CD4-positive, alpha-beta T cell treated with Interferon alpha-2 for 1 hour (primary cell): ENCODE results near the gene DDX17.

Experiments used
- DNase-seq, 2 donors: peaks; one replicate each; pipeline ENCODE4 v3.0.0-alpha.2; 2020 to 2022

The DDX17 gene

DNA sequence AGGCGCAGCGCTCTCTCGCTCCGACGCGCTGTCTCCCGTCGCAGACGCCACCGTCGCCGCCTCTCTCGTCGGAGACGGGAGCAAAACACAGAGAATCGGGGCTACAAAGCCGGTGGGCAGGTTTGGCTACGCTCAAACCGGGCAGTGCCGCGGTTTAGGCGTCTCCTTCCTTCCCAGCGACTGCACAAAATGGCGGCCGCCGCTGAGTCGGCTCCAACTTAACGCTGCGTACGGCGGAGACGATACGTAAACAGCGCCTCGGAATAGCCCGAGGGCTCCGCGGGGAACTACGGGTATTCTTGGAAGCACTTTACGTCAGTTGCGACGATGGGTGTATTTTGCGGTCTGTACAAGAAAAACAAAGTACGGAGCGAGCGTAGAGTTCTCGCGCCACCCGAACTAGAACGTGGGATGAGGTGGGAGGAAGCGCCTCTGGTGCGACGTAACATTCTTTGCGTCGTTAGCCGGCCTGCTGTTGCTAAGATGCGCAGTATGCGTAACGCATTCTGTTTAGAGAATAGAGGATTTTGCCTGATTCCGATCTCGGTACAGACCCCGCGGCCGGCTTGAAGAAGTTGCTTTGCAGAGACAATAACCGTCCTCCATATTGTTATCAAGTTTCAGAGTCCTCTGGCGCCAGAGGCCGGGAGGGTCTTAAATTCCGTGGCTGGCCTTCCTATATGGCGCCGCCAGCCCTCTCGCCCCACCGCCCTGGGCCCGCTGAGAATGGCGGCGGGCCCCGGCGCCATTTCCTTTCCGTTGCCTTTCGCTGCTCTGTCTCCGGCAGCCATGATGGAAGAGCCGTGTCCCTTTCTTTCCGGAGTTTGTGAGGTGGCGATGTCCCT, at the start of gene DDX17:
Gene DDX17 (minus strand): TSS at position 194 of the 845 bp plus-strand sequence.
- peak; percentile 94 to 97 for DNase-seq

DNA sequence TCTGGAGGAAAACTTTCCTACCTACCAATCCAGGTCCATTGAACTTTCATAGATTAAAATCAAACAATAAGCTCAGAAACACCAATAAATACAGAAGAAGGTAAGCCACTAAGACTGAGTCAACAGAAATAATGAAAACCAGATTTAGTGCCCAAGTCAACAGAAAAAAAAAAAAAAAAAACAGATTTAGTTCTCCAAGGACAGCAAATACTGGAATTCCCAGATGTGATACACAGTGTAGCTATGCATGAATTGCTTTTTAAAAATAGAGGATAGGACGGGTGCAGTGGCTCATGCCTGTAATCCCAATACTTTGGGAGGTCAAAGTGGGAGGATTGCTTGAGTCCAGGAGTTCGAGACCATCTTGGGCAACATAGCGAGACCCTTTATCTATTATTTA, 48.2 kb upstream of the DDX17 start:
- DNase-seq = no peak

DNA sequence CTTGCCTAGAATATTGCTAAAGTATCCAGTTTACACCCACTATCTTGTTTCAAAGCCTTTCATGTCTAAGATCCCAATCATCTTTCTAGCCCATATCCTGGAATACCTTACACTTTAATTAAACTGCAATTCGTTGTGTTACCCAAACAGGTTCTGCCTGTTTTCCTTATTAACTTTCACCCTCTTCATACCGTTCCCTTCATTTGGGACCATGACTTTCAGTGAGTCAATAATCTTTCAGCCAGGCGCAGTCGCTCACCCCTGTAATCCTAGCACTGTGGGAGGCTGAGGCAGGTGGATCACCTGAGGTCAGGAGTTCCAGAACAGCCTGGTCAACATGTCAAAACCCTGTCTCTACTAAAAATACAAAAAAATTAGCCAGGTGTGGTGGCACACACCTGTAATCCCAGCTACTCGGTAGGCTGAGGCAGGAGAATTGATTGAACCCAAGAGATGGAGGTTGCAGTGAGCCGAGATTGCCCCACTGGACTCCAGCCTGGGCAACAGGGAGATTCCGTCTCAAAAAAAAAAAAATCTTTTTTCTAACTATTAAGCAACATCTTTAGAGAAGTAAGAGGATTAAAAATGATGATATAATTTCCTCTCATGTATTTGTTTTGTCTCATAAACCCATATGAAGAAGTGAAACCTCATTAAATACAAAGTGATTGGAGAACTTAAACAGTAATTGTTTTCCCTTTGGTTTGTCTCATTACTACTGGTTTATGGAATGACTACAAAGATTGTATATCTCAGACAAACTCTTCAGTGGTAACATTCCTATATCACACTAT, 43.2 kb upstream of the DDX17 start:
- no peak for DNase-seq

DNA sequence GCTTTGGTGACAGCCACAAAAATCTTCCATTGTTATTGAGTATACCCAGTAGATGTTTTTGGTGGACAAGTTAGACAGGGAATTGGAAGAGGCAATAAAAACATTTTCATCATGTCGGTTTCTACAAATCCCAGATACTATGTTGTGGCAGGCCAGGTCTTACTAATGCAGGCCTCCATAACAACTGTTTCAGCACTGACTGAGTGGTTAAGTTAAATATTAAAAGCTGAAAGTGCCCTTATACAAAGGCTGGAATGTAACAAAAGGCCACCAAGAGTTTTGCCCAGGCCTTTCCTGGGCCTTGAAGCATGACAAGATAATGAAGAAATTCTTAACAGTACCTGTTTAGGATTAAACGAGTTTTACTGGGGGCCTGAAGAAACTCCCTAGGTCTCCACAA, 34.6 kb upstream of the DDX17 start:
- DNase-seq = no peak

DNA sequence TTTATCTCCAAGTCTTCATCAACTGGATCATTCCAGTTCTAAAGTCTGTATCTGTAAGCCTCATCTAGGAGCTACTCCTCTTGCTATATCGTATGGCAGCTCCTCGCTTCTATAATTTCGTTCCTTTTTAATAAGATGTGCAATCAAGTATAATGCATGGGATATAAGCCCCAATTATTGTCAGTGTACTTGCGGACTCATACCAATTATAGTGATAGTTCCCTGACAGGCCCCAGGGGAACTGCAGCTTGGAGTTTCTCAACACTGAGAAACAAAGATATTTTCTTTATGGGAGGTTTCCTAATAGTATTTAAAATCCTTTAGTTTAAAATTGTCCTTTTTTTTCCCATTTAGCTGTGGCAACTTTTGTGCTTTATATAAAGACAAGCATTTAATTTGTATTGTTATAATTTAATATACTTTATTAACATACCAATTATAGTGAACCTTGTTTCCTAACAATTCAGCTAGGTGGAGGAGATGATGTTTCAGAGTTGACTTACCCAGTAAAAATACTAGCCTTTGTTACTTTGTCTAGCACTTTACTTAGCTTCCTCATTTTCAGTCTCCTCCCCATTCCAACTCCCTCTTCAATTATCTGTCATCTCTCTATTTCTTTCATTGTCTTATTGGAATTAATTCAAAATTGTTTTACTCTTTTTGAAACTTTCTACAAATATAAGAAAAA, 25.3 kb upstream of the DDX17 start:
- no peak for DNase-seq

DNA sequence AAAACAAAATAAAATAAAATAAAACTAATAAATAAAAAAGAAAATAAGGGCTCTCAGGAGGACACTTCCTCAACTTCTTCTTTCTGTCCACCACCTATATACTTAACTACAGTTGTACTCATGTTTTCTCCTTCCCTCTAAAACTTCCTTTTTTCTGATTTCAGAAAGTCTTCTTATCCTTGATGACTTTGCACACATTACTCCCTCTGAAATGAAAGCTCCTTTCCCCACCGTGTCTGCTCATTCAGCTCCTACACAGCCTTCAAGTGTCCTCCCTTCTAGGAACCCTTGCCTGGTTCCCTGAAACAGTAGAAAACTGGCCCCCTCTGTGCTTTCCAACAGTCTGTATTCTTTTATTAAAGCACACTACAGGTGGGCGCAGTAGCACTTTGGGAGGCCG, 18.3 kb upstream of the DDX17 start:
- no peak for DNase-seq

DNA sequence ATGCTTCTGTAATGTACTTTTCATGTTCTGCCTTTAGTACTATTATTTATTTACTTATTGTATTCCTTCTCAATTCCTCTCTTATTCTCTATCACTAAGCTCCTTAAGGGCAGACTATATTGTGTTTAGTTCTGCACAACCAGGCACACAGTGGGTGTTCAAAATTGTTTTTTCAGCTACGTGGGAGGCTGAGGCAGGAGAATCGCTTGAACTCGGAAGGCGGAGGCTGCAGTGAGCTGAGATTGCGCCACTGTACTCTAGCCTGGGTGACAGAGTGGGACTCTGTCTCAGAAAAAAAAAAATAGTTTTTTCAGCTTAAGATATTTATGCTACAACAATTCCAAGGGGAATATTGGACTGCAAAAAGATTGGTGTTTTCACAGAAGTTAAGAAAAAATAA, 17.4 kb upstream of the DDX17 start:
- no peak for DNase-seq

DNA sequence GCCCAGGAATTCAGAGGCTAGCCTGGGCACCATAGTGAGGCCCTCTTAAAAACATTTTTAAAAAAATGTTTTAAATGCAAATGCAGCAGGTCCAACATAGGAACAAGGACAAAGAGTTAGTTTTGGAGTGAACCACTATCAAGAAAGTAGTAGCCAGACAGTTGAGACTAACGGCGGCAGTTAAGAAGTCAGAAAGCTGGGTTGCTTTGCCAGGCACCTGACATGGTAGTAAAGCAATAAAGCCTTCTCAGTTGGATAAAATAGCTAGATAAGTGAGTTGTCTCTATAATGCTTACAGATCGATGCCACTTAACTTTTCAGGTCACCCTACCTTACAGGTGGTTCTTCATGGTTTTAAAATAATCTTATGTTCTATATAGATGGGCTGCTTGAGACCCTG, 16.9 kb upstream of the DDX17 start:
- DNase-seq = no peak

DNA sequence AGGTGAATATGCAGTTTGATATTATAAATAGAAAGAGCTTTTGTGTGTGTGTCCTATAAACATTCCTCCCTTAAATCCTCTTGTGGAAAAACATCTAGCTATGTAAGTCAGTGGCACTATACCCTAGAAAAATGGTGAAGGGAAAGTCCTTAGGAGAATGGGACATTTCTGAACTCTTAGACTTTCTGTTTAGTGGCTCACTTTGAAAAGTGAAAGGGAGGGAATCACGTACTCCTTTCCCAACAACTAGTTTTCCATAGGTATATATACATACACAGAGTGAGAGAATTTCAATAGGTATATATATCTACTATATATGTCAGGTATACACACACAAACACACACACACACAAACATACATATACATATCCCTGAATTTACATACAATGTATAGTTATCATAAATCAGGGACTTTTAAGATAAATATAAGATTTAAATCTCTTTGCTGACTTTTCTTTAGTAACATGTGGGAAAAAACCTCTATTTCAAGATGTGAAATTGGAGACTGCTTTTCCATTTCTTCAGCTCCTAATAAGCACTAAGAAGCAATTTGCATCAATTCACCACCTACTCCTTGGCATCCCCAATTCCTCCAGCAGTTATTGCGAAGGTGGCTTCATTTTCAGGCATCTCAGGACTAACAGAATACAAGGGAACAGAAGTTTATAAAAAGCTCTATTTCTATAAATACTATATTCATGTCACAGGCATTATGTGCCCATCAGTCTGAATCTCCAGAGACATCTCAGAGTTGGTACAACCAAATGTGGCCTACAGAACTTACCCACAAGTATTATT, 13.5 kb upstream of the DDX17 start:
- DNase-seq = no peak

DNA sequence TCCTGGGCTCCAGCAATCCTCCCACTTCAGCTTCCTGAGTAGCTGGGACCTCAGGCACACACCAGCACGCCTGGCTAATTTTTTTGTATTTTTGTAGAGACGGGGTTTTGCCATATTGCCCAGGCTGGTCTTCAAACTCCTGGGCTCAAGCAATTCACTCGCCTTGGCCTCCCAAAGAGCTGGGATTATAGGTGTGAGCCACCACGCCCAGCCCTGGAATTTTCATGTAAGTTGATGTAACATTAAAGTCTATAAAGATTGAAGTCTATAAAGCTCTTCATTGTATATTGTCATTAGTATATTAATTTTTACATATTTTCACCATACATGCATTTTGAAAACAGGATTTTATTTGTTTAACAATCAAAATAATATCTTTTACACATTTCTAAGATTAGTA, 12.5 kb upstream of the DDX17 start:
- DNase-seq = no peak

DNA sequence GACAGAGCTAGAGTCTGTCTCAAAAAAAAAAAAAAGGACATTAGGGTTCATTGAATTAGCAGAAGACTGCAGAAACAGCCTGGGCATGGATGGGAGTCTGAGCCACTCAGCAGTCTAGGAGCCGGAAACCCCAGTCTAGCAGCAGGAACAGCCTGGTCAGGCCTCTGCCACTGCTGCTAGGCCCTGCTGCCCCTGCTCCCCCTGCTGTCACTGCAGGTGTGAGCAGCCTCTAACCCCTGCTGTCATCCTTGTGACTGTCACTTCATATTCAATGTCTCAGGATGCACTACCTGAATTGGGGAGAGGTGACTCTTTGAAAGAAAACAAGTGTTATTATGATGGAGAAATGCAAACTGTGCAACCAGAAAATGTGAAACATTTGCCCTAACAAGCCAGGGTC, 7.0 kb upstream of the DDX17 start:
- peak; percentile 37 to 49 for DNase-seq

DNA sequence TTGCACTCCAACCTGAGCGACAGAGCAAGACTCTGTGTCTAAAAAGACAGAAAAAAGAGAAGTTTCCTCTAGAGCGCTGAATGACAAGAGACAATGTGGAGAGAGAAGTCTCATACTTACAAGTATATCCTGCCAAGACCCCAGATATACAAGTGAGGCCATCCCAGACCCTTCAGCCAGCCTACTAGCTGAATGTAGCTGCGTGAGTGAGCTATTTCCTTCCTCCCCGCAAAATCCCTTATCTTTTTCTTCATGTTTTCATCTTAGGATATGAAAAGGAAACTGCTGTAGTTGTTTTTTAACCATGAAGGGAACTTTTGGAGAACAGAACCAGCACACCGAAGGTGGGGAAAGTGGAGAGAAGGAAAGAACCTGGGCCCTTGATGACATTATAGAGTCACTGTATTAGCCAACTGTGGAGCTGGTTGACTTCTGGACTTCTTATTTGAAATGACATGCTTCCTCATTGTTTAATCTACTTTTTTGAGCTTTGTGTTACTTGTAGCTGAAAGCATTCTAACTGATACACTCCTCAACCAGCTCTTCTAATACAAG, 4.4 kb upstream of the DDX17 start:
- no peak for DNase-seq

DNA sequence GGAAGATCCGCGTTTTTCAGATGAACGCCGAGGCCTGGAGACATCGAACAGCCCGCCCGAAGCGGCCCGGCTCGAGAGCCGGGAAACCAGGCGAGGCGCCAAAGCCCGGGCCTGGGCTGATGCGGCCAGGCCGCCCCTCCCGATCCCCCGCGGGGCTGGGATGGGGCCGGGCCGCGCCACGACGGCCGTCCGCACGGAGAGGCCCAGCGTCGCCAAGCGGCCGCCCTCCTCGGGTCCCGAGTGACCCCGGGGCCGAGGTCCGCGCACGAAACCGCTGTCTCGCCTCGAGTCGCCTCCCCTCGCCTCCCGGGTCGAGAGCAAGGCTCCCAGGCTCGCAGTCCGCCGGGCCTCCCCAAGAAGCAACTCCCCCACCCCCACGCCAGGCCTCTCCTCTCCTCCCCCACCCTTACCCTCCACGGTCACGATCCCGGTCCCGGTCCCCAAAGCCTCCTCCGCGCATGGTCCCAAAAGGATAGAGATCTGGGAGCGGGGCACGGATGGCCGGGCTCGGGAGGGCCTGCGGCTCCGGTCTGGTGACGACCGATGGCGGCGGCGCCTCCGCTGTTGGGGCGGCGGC, 482 bp downstream of the DDX17 start:
- DNase-seq = peak; percentile 57 to 69

DNA sequence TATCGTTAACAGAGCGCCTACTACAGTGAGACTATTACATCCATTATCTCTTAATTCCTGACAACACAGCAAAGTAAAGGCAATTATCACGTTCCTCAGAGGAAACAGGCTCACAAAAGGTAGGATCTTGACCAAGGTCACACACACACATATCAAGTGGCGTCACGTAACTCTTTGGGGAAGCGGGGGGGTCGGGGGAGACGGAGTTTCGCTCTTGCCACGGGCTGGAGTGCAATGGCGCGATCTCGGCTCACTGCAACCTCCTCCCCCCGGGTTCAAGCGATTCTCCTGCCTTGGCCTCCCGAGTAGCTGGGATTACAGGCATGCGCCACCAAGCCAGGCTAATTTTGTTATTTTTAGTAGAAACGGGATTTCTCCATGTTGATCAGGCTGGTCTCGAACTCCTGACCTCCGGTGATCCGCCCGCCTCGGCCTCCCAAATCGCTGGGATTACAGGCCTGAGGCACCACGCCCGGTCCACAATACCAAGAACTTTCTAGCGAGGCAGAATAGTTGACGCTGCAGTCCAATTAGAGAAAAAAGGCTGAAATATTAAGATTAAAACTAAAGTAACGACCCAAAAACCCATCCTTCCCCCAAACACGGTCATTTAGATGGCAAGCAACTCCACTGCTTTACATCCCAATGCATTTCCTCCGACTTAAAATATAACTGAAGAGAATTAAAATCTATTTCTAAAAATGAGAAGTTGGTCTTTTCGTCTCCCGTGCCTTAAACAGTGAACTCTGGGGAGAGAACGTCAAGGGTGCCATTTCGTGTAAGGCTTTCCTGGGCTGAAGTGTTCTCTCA, 1.2 kb downstream of the DDX17 start:
- peak; percentile 77 to 82 for DNase-seq

DNA sequence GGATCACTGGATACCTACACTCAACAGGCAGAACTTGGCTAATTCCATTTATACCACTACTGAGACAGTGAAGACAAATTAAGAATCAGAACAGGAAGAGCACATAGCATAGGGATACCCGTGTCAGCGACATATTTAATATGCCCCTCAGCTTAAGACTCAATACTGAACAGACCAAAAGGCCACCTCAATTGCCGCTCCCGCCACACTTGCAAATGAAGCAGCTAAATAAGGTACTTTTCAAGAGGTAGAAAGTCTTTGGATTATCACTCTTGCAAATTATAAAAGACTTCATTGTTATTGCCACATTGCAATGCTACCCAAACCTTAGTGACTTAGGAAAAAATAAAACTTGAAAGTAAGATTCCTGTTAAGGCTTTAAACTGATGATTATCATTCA, 3.1 kb downstream of the DDX17 start:
- DNase-seq = no peak

DNA sequence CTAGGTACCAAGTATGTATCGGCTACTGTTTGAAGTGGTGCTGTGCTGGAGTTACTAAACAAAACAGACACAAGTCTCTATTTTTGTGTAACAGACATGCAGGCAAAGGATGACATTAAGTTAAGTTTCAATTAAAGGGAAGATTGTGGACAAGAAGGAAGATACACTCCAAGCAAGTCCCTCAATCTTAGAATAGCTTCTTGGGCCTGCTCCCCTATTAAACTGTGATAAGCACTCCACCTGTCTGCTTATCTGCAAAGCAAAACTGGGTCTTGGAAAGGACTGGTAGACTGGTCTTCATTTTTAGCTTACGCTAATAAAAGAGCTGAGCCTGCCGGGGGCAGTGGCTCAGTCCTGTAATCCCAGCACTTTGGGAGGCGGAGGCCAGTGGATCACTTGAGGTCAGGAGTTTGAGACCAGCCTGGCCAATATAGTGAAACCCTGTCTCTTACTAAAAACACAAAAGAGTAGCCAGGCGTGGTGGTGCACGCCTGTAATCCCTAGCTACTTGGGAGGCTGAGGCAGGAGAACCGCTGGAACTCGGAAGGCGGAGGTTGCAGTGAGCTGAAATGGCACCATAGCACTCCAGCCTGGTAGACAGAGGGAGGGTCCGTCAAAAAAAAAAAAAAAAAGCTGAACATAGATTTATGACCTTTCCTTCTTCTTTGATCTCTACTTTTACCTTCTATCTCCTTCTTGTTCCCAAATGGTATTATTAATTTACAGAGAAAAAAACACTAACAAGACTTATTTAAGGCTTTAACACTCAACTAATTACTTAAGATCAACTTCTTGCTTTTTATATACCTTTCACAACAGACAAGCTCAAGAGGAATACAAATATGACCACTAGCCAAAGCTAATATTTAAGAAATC, 4.1 kb downstream of the DDX17 start:
- DNase-seq = no peak

DNA sequence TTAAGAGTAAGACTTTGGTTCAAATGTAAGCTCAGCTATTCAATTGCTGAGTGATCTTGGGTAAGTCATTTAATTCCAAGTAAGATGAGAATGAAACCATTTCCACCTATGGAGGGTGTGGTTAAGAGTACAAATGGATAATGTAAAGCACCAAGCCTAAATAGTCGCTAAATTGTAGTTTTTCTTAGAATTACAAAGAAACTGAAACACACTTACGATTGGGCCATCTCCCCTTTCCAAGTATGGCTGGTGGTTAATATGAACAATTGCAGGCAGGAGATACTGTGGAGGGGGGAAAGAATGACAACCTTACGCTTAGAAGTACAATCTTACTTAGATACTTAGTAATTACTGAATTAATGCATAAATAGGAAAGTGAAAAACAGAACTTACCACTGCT, 8.2 kb downstream of the DDX17 start:
- no peak for DNase-seq

DNA sequence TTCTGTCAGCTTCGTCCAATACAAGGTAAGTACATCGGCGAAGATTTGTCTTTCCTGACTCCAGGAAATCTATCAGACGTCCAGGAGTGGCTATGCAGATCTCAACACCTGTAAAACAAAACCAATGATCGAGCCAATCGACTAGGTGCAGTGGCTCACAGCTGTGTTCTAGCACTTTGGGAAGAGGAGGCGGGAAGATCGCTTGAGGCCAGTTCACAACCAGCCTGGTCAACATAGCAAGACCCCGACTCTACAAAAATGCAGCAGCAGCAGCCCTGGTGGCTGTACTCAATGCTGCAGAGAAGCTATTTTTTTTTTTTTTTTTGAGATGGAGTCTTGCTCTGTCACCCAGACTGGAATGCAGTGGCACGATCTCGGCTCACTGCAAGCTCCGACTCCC, 11.2 kb downstream of the DDX17 start:
- no peak for DNase-seq

DNA sequence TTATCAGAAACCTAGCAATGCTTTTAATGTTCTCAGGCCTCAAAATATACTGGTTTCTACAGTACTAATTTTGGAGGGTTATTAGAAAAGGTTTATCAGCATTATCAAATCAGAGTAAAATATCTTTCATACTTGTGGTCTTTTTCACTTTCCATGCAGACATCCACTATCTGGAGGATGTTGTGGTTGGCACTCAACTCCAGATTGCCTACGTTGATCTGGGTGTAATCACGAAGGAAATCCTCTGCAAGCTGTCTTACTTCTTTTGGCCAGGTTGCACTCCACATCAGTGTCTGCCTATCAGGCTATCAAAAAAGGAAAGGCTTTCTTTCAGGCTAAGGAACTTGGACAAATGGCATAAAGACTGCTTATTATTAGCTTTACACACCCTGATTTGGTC, 11.6 kb downstream of the DDX17 start:
- no peak for DNase-seq

DNA sequence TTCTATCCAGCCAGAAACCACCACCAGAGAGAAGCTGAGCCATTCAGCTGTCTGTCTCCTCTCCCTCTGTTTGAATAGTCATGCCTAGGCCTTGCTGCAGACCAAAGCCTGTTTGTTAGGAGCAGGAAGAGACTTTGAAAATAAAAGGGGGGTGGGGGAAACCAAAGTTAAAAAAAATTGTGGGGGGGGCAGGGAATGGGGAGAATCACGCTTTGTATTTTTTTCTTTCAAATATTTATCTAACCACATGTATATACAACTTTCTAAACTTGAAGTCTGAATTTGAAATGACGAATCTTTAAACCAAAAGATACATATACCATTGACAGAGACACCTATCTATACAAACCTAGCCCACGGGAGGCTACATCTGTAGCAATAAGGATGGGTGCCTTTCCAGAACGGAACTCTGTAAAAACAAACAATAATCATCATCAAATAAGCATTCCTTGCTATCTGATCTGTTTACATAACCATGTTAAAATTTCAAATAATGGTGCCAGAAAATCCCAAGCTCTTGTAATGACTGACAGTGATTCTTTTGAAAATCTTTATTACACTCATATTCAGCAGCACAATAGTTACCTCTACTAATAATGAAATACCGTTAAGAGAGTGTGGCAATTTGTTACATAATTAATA, 14.3 kb downstream of the DDX17 start:
- DNase-seq = no peak
